ENCODE results near the gene TMCC2. TPM values are rescaled to one million over a fixed set of nuclear protein-coding genes. Genes with fewer than 3 reads are reported as not detected.
A peak's percentile ranks its signal among the peaks of the same experiment; 100 is the strongest.
"Not testable (repeated sequence)": the region's sequence is repeated elsewhere in the genome, so short reads cannot be mapped to it uniquely, and the experiment has no call there.

Gene TMCC2, protein sequence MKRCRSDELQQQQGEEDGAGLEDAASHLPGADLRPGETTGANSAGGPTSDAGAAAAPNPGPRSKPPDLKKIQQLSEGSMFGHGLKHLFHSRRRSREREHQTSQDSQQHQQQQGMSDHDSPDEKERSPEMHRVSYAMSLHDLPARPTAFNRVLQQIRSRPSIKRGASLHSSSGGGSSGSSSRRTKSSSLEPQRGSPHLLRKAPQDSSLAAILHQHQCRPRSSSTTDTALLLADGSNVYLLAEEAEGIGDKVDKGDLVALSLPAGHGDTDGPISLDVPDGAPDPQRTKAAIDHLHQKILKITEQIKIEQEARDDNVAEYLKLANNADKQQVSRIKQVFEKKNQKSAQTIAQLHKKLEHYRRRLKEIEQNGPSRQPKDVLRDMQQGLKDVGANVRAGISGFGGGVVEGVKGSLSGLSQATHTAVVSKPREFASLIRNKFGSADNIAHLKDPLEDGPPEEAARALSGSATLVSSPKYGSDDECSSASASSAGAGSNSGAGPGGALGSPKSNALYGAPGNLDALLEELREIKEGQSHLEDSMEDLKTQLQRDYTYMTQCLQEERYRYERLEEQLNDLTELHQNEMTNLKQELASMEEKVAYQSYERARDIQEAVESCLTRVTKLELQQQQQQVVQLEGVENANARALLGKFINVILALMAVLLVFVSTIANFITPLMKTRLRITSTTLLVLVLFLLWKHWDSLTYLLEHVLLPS
- total RNA-seq, result 1 to 10 TPM; 3.1 to 8.9 (median 5.5) TPM

DNA sequence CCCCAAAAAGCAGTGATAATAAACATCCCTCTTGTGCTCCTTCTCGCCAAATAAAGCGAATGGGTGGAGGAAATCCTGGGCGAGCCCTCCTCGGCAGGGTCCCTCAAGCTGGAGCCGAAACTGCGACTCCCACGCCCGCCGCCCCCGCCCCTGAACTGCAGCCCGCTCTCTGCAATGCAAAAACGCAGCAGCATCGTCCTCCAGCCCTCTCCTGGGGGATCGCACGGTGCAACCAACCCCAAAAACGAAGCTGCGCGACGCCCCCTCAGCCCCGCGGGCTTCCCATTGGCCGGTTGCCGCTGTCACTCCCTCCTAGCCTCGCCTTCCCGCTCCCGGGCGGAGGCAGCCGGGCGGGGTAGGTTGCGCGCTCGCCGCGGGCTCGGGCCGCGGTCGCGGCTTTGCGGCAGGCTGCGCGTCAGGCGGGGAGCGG, at the start of gene TMCC2:
TMCC2 (plus strand) TSS at position 363 of the 430 bp plus-strand sequence. CDS start 619 bp downstream, outside the sequence.
- Histone ChIP-seq H3K4me1 (peaks cover 0 to 37% (median 5%) of the 10 kb centered on the region in 3 donors), H3K4me3 (peak within 1 kb of the TSS; percentile 70 to 86), H3K36me3 (no peaks in the 10 kb centered on the region), H3K27ac (peak within 1 kb of the TSS in 3 of 4 donors; percentile 62 to 68 (median 63)), H3K27me3 (no peaks in the 10 kb centered on the region), H3K9me3 (no peaks in the 10 kb centered on the region)
- peak; percentile 97 for ATAC-seq
- TF ChIP-seq, protein P1, sequence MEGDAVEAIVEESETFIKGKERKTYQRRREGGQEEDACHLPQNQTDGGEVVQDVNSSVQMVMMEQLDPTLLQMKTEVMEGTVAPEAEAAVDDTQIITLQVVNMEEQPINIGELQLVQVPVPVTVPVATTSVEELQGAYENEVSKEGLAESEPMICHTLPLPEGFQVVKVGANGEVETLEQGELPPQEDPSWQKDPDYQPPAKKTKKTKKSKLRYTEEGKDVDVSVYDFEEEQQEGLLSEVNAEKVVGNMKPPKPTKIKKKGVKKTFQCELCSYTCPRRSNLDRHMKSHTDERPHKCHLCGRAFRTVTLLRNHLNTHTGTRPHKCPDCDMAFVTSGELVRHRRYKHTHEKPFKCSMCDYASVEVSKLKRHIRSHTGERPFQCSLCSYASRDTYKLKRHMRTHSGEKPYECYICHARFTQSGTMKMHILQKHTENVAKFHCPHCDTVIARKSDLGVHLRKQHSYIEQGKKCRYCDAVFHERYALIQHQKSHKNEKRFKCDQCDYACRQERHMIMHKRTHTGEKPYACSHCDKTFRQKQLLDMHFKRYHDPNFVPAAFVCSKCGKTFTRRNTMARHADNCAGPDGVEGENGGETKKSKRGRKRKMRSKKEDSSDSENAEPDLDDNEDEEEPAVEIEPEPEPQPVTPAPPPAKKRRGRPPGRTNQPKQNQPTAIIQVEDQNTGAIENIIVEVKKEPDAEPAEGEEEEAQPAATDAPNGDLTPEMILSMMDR (IDR thresholded peaks at IDR 0.05), result no peak
- TF ChIP-seq EP300 (IDR thresholded peaks at IDR 0.05) (no peak), POLR2A (IDR thresholded peaks at IDR 0.05) (no peak), POLR2AphosphoS5 (IDR thresholded peaks at IDR 0.05) (peak; percentile 35)
- WGBS, 2 donors (ENCODE audit: low coverage in 1 of 2), result no CpG with 5 or more reads among the region's 44 CpGs

DNA sequence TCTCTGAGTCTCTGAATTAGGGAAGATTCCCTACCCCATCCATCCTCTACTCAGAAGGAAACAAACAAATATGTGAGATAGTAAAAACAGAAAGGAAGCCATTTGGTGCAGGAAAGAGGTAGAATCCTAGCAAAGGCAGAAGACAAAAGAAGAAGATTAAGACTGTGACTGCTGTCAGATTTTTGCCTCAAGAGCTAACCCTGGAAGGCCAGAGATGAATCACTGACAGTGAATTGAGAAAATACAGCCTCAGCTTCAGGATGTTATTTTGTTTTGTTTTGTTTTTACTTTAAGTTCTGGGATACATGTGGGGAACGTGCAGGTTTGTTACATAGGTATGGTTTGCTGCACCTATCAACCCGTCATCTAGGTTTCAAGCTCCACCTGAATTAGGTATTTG, 47.9 kb upstream of the TMCC2 start:
- Histone ChIP-seq H3K9me3 (no peaks in the 10 kb centered on the region), H3K4me1 (peaks cover 9 to 41% (median 14%) of the 10 kb centered on the region in 3 donors), H3K36me3 (peaks cover 0 to 15% of the 10 kb centered on the region in 2 donors), H3K27ac (no peak overlapping the region), H3K4me3 (no peak overlapping the region), H3K27me3 (no peaks in the 10 kb centered on the region)
- no peak for ATAC-seq
- TF ChIP-seq EP300 (IDR thresholded peaks at IDR 0.05) (no peak), POLR2AphosphoS5 (IDR thresholded peaks at IDR 0.05) (no peak), POLR2A (IDR thresholded peaks at IDR 0.05) (no peak)
- TF ChIP-seq, protein P1 (IDR thresholded peaks at IDR 0.05), result no peak
- 89% methylated on average over 2 of the region's 2 CpGs; no CpG with 5 or more reads in 1 of the 2 donors for WGBS, 2 donors (ENCODE audit: low coverage in 1 of 2)

DNA sequence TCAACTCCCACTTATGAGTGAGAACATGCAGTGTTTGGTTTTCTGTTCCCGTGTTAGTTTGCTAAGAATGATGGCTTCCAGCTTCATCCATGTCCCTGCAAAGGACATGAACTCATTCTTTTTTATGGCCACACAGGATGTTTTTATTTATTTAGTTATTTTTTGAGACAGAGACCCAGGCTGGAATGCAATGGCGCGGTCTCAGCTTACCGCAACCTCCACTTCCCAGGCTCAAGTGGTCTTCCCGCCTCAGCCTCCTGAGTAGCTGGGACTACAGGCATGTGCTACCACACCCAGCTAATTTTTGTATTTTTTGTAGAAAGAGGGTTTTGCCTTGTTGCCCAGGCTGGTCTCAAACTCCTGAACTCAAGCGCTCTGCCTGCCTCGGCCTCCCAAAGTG, 47.4 kb upstream of the TMCC2 start:
- not testable (repeated sequence) for H3K9me3 ChIP-seq, H3K4me3 ChIP-seq, H3K27me3 ChIP-seq, H3K27ac ChIP-seq, ATAC-seq
- WGBS, 2 donors (ENCODE audit: low coverage in 1 of 2), result 89% methylated on average over 6 of the region's 7 CpGs; no CpG with 5 or more reads in 1 of the 2 donors
- peaks cover 9 to 38% (median 10%) of the 10 kb centered on the region in 3 donors for H3K4me1 ChIP-seq
- peaks cover 0 to 15% of the 10 kb centered on the region in 2 donors for H3K36me3 ChIP-seq

DNA sequence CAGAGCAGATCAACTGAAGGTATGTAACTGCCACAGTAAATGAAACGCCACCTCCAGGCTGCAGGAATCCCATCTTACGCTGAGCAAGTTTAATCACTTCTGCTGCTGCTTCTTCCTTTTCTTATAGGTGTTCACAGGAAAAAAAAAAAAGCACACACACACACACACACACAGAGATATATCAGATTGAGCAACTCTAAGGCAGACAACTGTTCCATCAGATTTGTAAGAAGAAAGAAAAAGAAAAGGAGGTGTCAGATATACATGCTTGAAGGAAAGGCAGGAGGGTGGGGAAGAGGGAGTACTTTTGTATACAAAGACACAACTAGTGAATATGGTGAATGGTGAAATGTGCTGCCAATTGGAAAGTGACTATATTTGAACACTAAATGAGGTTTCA, 44.8 kb upstream of the TMCC2 start:
- Histone ChIP-seq H3K4me3 (no peak overlapping the region), H3K27me3 (no peaks in the 10 kb centered on the region), H3K9me3 (no peaks in the 10 kb centered on the region), H3K36me3 (peaks cover 0 to 24% of the 10 kb centered on the region in 2 donors), H3K27ac (peak overlapping the region in 3 of 4 donors; percentile 26 to 56 (median 44)), H3K4me1 (peaks cover 4 to 42% (median 10%) of the 10 kb centered on the region in 3 donors)
- no peak for ATAC-seq
- 94% methylated on average over 2 of the region's 2 CpGs; no CpG with 5 or more reads in 1 of the 2 donors for WGBS, 2 donors (ENCODE audit: low coverage in 1 of 2)
- TF ChIP-seq, protein P1 (IDR thresholded peaks at IDR 0.05), result no peak
- no peak for TF ChIP-seq POLR2A (IDR thresholded peaks at IDR 0.05)
- TF ChIP-seq EP300 (IDR thresholded peaks at IDR 0.05), result no peak

DNA sequence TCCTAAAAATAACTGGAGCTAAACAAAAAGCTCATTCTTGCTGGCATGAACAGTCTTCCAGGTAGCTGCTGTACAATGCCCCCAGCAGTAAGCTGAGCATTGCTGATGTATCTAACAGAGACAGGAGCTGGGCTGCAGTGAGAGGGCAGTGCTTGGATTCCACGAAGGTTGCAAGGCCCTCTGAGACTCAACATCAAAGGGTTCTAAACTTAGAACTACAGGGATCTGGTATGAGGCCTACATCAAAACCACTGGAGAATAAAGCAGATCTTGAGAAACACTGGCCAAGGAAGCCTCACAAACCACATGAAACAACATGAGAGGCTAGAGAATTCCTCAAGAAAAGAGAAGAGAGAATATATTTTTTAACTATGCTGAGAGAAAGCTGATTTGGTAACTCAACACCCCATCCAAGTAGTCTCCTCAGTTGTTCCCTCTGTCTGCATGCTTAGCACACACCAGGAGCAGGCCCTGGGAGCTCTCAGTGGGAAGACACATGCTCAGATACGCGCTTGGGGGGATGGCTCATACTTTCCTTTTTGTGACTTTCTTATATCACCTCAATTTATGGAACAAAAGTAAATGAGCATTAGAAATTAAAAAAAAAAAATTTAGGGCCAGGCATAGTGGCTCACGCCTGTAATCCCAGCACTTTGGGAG, 43.9 kb upstream of the TMCC2 start:
- peak overlapping the region in 3 of 4 donors; percentile 26 to 56 (median 44) for H3K27ac ChIP-seq
- WGBS, 2 donors (ENCODE audit: low coverage in 1 of 2), result 36 to 72% methylated on average over 3 to 4 of the region's 4 CpGs

More for the DNA sequence above, 43.9 kb upstream of the TMCC2 start:
- no peak overlapping the region for H3K4me3 ChIP-seq
- peaks cover 4 to 51% (median 10%) of the 10 kb centered on the region in 3 donors for H3K4me1 ChIP-seq
- TF ChIP-seq, protein P1 (IDR thresholded peaks at IDR 0.05), result no peak
- TF ChIP-seq POLR2AphosphoS5 (IDR thresholded peaks at IDR 0.05) (no peak), POLR2A (IDR thresholded peaks at IDR 0.05) (no peak), EP300 (IDR thresholded peaks at IDR 0.05) (no peak)
- no peak for ATAC-seq
- H3K9me3 ChIP-seq, result no peaks in the 10 kb centered on the region
- H3K36me3 ChIP-seq, result peaks cover 0 to 24% of the 10 kb centered on the region in 2 donors
- no peaks in the 10 kb centered on the region for H3K27me3 ChIP-seq
